Measurements from ENCODE around the gene PRKCA.
A peak's percentile ranks its signal among the peaks of the same experiment; 100 is the strongest.

The PRKCA gene

GRCh38 chr17:66375121-66375520, 72.7 kb downstream of the PRKCA start:
- DNase-seq (ENCODE audit: low read depth): no peak
- TF ChIP-seq, protein P1, sequence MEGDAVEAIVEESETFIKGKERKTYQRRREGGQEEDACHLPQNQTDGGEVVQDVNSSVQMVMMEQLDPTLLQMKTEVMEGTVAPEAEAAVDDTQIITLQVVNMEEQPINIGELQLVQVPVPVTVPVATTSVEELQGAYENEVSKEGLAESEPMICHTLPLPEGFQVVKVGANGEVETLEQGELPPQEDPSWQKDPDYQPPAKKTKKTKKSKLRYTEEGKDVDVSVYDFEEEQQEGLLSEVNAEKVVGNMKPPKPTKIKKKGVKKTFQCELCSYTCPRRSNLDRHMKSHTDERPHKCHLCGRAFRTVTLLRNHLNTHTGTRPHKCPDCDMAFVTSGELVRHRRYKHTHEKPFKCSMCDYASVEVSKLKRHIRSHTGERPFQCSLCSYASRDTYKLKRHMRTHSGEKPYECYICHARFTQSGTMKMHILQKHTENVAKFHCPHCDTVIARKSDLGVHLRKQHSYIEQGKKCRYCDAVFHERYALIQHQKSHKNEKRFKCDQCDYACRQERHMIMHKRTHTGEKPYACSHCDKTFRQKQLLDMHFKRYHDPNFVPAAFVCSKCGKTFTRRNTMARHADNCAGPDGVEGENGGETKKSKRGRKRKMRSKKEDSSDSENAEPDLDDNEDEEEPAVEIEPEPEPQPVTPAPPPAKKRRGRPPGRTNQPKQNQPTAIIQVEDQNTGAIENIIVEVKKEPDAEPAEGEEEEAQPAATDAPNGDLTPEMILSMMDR (conservative IDR thresholded peaks at IDR 0.05; ENCODE audit: control insufficient read depth, insufficient read depth, low read depth, low read length): no peak

GRCh38 chr17:66378296-66378695, 75.9 kb downstream of the PRKCA start:
- TF ChIP-seq, protein P1 (conservative IDR thresholded peaks at IDR 0.05; ENCODE audit: control insufficient read depth, insufficient read depth, low read depth, low read length): no peak
- H3K4me3 ChIP-seq (ENCODE audit: control insufficient read depth, low read depth, low read length): no peak overlapping the region
- no peak for DNase-seq (ENCODE audit: low read depth)

More at GRCh38 chr17:66375121-66375520, 72.7 kb downstream of the PRKCA start:
- no peak overlapping the region for H3K4me3 ChIP-seq (ENCODE audit: control insufficient read depth, low read depth, low read length)

DNA sequence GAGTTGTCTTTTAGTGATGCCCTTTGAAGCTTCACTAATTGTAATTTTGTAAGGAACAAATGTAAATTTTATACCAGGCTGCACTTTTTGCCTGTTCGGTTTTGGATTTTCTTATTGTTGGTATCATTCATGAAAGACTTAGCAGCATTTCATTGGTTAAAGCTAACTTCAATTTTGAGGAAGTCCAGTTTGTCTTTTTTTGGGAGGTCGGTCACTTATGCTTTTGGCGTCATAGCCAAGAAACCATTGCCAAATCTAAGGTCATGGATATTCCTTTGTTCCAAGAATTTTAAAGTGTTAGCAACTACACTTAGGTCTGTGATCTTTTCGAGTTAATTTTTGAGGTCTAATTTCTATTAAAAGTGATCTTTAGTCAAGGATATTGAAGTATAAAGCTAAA, 77.1 kb downstream of the PRKCA start:
- H3K4me3 ChIP-seq (ENCODE audit: control insufficient read depth, low read depth, low read length): no peak overlapping the region
- TF ChIP-seq, protein P1 (conservative IDR thresholded peaks at IDR 0.05; ENCODE audit: control insufficient read depth, insufficient read depth, low read depth, low read length): no peak
- DNase-seq (ENCODE audit: low read depth): peak; percentile 45

DNA sequence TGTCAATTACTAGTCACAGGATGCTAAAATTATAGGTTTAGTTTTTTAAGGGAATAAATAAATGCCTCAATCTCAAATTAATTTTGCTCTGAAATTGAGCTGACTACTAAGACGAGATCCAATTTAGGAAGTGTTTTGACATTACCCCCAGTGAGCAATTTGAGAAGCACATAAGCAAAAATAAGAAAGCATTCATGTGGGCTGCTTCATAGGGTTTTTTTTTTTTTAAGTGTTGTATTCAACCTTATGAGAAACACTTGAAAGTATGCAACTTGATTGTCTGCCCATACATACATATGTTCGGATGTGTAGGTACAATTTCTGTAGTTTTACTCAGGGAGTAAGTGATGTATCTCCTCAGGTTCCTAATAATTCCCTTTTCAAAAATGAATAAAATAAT, 77.6 kb downstream of the PRKCA start:
- H3K4me3 ChIP-seq (ENCODE audit: control insufficient read depth, low read depth, low read length): no peak overlapping the region
- TF ChIP-seq, protein P1 (conservative IDR thresholded peaks at IDR 0.05; ENCODE audit: control insufficient read depth, insufficient read depth, low read depth, low read length): no peak
- DNase-seq (ENCODE audit: low read depth): peak; percentile 25

- H3K4me3 ChIP-seq (ENCODE audit: control insufficient read depth, low read depth, low read length): no peak overlapping the region
- no peak for DNase-seq (ENCODE audit: low read depth)
- TF ChIP-seq, protein P1 (conservative IDR thresholded peaks at IDR 0.05; ENCODE audit: control insufficient read depth, insufficient read depth, low read depth, low read length): no peak
Observed at GRCh38 chr17:66381701-66382362, 79.4 kb downstream of the PRKCA start.

- DNase-seq (ENCODE audit: low read depth): peak; percentile 98
- H3K4me3 ChIP-seq (ENCODE audit: control insufficient read depth, low read depth, low read length): no peak overlapping the region
- TF ChIP-seq, protein P1 (conservative IDR thresholded peaks at IDR 0.05; ENCODE audit: control insufficient read depth, insufficient read depth, low read depth, low read length): no peak
Observed at GRCh38 chr17:66383333-66383732, 80.9 kb downstream of the PRKCA start.
